ENCODE results near the gene ITPKC. TPM values are rescaled to one million over a fixed set of nuclear protein-coding genes. Genes with fewer than 3 reads are reported as not detected.

Gene ITPKC
- polyA plus RNA-seq, 3 donors = 2.7 to 5.7 (median 2.9) TPM

GRCh38 chr19:40739871-40740703, 23.2 kb downstream of the ITPKC start:
- H3K4me1 Mint-ChIP-seq = peaks cover 6% of the 10 kb centered on the region
- WGBS (ENCODE audit: insufficient coverage) = 92% methylated on average over 13 of the region's 16 CpGs
- Histone ChIP-seq H4K20me1 (ENCODE audit: insufficient read depth, low read length) (no peaks in the 10 kb centered on the region), H2AFZ (ENCODE audit: insufficient read depth, low read depth, low read length, poor library complexity, severe bottlenecking) (no peak overlapping the region), H3K79me2 (ENCODE audit: insufficient read depth, low read length) (no peaks in the 10 kb centered on the region), H3K4me1 (ENCODE audit: control insufficient read depth in 1 of 2, insufficient read depth in 2 of 2, low read length in 2 of 2) (no peaks in the 10 kb centered on the region), H3K4me2 (replicated peaks; ENCODE audit: extremely low read depth, low read length, poor library complexity, severe bottlenecking) (no peak overlapping the region), H3K9ac (ENCODE audit: insufficient read depth, low read length, poor library complexity, severe bottlenecking) (no peak overlapping the region), H3K9me3 (replicated peaks in 1 of 2; ENCODE audit: control insufficient read depth in 1 of 2, insufficient read depth in 1 of 2, low read length in 2 of 2) (no peaks in the 10 kb centered on the region), H3K4me3 (replicated peaks in 1 of 3; ENCODE audit: low read depth in 2 of 3, low read length in 3 of 3) (no peak overlapping the region), H3K27me3 (ENCODE audit: control insufficient read depth in 2 of 2, insufficient read depth in 2 of 2, low read length in 2 of 2) (no peaks in the 10 kb centered on the region), H3K36me3 (replicated peaks in 1 of 2; ENCODE audit: control insufficient read depth in 1 of 2, insufficient read depth in 2 of 2, low read length in 2 of 2) (peaks cover 53 to 62% of the 10 kb centered on the region in 2 donors), H3K27ac (ENCODE audit: low read depth in 1 of 2, low read length in 2 of 2) (peak overlapping the region in 1 of 2 donors; percentile 26)
- H3K36me3 Mint-ChIP-seq = peaks cover 53 to 73% of the 10 kb centered on the region in 2 donors
- no peak for DNase-seq
- no peak overlapping the region for H3K4me3 Mint-ChIP-seq
- peaks cover 0 to 3% (median 0%) of the 10 kb centered on the region in 3 donors for H3K27me3 Mint-ChIP-seq (ENCODE audit: low read depth in 3 of 3)
- H3K9me3 Mint-ChIP-seq = peaks cover 0 to 3% (median 0%) of the 10 kb centered on the region in 7 donors
- TF ChIP-seq CTCF (IDR thresholded peaks at IDR 0.05) = no peak
- intact Hi-C loops (cut with micrococcal nuclease) = no loop called here
- peak overlapping the region in 2 of 7 donors; percentile 41 to 52 for H3K27ac Mint-ChIP-seq

GRCh38 chr19:40740747-40741146, 23.8 kb downstream of the ITPKC start:
- no peaks in the 10 kb centered on the region for H3K4me1 ChIP-seq (ENCODE audit: control insufficient read depth in 1 of 2, insufficient read depth in 2 of 2, low read length in 2 of 2)
- H4K20me1 ChIP-seq (ENCODE audit: insufficient read depth, low read length) = no peaks in the 10 kb centered on the region
- TF ChIP-seq CTCF (IDR thresholded peaks at IDR 0.05) = no peak
- intact Hi-C loops (cut with micrococcal nuclease) = no loop called here
- 100% methylated on average over 3 of the region's 6 CpGs for WGBS (ENCODE audit: insufficient coverage)
- no peak overlapping the region for H3K4me3 ChIP-seq (replicated peaks in 1 of 3; ENCODE audit: low read depth in 2 of 3, low read length in 3 of 3)
- Mint-ChIP-seq H3K4me1 (peaks cover 6% of the 10 kb centered on the region), H3K27ac (peak overlapping the region in 1 of 7 donors; percentile 54), H3K36me3 (peaks cover 46 to 66% of the 10 kb centered on the region in 2 donors), H3K27me3 (ENCODE audit: low read depth in 3 of 3) (peaks cover 0 to 3% (median 0%) of the 10 kb centered on the region in 3 donors), H3K4me3 (no peak overlapping the region), H3K9me3 (peaks cover 0 to 3% (median 0%) of the 10 kb centered on the region in 7 donors)
- H2AFZ ChIP-seq (ENCODE audit: insufficient read depth, low read depth, low read length, poor library complexity, severe bottlenecking) = no peak overlapping the region
- no peak overlapping the region for H3K9ac ChIP-seq (ENCODE audit: insufficient read depth, low read length, poor library complexity, severe bottlenecking)
- no peaks in the 10 kb centered on the region for H3K9me3 ChIP-seq (replicated peaks in 1 of 2; ENCODE audit: control insufficient read depth in 1 of 2, insufficient read depth in 1 of 2, low read length in 2 of 2)
- peak overlapping the region in 1 of 2 donors; percentile 26 for H3K27ac ChIP-seq (ENCODE audit: low read depth in 1 of 2, low read length in 2 of 2)
- DNase-seq = no peak
- peaks cover 47 to 56% of the 10 kb centered on the region in 2 donors for H3K36me3 ChIP-seq (replicated peaks in 1 of 2; ENCODE audit: control insufficient read depth in 1 of 2, insufficient read depth in 2 of 2, low read length in 2 of 2)
- no peaks in the 10 kb centered on the region for H3K27me3 ChIP-seq (ENCODE audit: control insufficient read depth in 2 of 2, insufficient read depth in 2 of 2, low read length in 2 of 2)
- H3K79me2 ChIP-seq (ENCODE audit: insufficient read depth, low read length) = no peaks in the 10 kb centered on the region
- no peak overlapping the region for H3K4me2 ChIP-seq (replicated peaks; ENCODE audit: extremely low read depth, low read length, poor library complexity, severe bottlenecking)
